Measurements from ENCODE around the gene LPAR6. TPM values are rescaled to one million over a fixed set of nuclear protein-coding genes. Genes with fewer than 3 reads are reported as not detected.

Gene LPAR6
- total RNA-seq, 1 experiment from 2014 or later = not detected

DNA sequence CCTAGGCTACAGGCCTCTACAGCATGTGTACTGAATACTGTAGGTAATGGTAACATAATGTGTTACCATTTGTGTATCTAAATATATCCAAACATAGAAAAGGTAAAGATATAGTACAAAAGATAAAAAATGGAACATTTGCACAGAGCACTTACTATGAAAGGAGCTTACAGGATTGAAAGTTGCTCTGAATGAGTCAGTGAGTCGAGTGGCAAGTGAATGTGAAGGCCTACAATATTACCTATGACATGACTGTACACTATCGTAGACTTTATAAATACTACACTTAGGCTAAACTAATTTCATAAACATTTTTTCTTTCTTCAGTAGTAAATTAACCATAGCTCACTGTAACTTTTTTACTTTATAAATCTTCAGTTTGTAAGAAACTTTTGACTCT lies 35.1 kb downstream of the LPAR6 start:
- DNase-seq (ENCODE audit: low read depth) = no peak

DNA sequence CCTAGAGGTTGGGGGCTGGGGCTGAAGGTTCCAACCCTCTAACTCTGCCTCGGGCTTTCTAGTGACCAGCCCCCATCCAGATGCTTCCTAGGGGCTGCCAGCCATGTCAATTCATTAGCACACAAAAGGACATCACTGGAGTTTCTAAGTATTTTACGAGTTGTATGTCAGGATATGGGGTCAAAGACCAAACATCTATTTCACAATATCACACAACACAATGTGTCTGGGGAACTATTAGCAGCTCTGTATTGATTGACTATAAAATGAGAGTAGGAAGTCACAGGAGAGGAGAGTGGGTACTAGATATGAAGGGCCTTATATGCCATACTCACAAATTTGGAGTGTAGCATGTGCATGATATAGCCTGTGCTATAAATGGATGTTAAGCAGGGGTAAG lies 42.1 kb downstream of the LPAR6 start:
- DNase-seq (ENCODE audit: low read depth) = no peak

DNA sequence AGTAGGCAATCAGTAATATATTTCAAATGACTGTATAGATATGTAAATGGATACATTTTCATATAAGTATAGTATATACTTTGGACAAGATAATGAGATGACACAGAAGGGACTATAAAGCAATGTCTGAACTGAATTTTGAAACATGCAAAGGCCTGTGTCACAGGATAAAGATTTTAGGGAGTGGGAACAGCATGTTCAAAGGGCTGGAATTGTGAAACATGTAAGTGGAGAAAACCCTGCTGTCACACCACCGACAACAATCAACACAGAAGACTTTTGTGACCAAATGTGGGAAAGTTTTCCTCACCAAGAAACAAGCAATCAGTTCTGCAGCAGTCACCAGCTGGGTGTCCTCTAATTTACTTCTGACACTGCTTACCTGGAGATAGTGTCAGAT lies 42.9 kb downstream of the LPAR6 start:
- DNase-seq (ENCODE audit: low read depth) = no peak

Other genes starting within 250 kb of the LPAR6 start
- 386 and 387 TPM in 2 replicates for gene ITM2B, start 179.9 kb downstream of the LPAR6 start, total RNA-seq (2014; rRNA removed; shearing (Covaris generic))
- gene RB1, start 109.4 kb downstream of the LPAR6 start, total RNA-seq (2014; rRNA removed; shearing (Covaris generic)) = 3.2 and 5.6 TPM in 2 replicates
- 2.7 and 6.0 TPM in 2 replicates for gene RCBTB2, start 120.0 kb upstream of the LPAR6 start, total RNA-seq (2014; rRNA removed; shearing (Covaris generic))
- 0.12 and 0.37 TPM in 2 replicates for gene CYSLTR2, start 240.8 kb upstream of the LPAR6 start, total RNA-seq (2014; rRNA removed; shearing (Covaris generic))

Data from M059J (cell line).